HG03066 (cell line): ENCODE results near the gene OR51B2.

Experiments used
- ATAC-seq: cut with Tn5 transposase; IDR thresholded peaks from one replicate; pipeline ENCODE4 v1.9.1; 2021; ENCODE audit warnings: low read depth; ENCODE audit not compliant: unreplicated experiment

The OR51B2 gene

DNA sequence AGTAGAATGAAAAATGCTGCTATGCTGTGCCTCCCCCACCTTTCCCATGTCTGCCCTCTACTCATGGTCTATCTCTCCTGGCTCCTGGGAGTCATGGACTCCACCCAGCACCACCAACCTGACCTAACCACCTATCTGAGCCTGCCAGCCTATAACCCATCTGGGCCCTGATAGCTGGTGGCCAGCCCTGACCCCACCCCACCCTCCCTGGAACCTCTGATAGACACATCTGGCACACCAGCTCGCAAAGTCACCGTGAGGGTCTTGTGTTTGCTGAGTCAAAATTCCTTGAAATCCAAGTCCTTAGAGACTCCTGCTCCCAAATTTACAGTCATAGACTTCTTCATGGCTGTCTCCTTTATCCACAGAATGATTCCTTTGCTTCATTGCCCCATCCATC lies 39.5 kb downstream of the OR51B2 start:
- no peak for ATAC-seq

DNA sequence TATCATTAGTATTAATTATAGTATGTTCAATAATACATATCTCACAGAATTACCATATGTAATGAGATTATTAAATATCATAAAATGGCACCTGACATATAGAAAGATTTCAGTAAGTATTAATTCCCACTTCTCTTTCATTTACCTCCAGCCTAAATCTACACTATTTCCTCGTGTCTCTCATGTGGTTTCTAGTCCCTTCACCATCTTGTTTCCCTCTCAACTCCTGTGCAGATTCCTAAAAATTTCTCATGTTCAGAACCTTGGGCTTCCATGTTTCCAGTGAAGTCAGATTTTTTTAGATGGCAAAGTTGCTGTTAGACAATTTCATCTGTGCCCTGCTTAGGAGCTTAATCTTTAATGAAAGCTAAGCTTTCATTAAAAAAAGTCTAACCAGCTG lies 40.2 kb downstream of the OR51B2 start:
- no peak for ATAC-seq

DNA sequence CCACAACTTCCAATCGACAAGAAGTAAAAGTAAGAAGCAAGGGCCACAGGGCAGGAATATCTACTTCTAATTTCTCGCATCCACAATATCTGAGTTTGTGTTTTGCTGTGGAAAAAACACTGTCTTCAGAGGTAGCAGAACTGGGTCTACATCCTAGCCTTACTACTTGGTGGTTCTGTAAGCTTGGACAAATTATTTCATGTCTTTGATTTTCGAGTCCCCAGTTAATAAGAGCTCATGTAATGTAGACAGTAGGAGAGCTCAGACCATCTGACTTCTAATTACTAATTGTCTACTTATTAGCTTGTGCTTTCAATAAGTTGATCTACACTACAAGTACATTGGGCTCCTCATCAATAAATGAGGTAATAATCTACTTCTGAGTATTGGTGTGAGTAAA lies 41.0 kb downstream of the OR51B2 start:
- no peak for ATAC-seq

DNA sequence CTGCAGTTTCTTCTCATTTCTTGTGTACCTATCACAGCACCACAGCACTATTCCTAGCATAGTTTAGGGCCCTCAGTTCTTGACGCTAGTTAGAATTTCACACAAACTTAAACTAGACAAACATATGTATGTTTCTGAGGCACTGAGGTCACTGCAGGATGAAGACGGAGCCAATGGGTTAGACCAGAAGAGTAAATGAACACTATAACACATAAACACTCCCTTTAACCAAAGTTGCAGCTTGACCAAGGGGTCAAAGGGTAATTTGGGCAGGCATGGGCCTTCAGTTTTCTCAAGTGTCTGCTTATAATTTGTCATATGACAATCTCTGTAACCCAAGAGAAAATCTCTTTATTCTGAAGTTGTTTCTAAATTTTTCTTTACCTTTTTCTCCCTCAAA lies 41.5 kb downstream of the OR51B2 start:
- ATAC-seq, result no peak

DNA sequence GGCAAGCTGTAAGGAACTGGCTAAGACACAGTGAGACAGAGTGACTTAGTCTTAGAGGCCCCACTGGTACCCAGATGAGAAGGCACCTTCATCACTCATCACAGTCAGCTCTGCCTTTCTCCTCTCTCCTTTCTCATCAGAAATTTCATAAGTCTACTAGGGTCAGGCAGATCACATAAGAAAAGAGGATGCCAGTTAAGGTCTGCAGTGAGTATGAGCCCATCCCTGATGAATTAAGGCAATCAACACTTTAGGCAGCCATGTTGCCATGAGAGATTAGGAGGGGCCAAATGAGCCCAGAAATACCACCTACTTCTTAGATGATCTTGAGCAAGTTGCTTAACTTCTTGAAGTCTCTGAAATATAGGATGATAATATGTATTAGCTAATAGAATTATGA lies 42.5 kb downstream of the OR51B2 start:
- ATAC-seq, result no peak

DNA sequence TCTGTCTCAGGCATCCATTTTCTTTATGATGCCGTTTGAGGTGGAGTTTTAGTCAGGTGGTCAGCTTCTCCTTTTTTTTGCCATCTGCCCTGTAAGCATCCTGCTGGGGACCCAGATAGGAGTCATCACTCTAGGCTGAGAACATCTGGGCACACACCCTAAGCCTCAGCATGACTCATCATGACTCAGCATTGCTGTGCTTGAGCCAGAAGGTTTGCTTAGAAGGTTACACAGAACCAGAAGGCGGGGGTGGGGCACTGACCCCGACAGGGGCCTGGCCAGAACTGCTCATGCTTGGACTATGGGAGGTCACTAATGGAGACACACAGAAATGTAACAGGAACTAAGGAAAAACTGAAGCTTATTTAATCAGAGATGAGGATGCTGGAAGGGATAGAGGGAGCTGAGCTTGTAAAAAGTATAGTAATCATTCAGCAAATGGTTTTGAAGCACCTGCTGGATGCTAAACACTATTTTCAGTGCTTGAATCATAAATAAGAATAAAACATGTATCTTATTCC lies 43.5 kb downstream of the OR51B2 start:
- ATAC-seq, result peak; percentile 92

DNA sequence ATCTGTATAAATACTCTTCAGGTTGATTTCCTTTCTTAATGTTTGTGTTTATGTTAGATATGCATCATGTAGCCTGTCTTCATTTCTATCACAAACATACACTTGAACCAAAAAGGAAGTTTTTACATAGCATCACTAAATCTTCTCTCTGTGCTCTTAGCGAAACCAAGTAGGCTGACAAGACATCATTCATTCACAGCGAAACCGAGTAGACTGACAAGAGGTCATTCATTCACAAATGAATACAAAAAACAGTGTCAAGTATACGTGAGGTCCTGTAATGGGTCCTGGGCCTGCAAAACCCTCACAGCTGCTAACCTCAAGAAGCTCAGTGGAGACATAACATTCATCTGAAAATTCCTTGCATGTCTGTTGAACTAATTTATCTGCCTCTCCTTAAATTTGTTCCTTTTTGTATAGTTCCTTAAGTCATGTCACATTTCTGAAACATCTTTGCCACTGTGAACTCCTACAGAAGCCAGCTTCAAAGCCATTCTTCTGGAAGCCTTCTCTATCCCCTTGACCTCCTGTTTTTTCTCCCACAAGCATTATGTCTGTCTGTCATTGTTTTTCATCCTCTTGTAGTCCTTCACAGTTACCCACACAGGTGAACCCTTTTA lies 44.5 kb downstream of the OR51B2 start:
- no peak for ATAC-seq

DNA sequence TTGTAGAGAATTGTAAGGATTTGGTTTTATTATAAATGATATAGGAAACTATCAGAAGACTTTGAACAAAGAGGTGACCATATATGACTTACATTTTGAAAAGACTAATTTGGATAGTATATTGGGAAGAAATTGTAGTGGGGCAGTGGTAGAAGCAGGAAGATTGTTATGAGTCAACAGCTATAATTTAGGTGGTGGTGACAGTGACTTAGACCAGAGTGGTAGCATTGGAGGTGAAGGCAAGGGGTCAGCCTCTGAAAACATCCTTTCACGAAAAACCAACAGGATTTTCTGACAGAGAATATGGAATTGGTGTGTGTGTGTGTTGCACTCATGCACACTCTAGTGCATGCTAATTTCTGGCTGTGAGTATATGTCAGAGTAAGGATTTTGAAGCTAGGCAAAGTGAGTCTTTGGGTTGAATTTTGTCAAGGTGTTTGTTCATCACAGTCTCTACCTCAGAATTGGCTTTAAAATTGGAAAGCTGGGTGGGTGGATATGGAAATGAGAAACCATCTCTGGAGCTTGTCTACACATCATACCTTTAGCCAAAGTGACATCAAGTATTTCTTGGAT lies 46.2 kb downstream of the OR51B2 start:
- ATAC-seq, result no peak

DNA sequence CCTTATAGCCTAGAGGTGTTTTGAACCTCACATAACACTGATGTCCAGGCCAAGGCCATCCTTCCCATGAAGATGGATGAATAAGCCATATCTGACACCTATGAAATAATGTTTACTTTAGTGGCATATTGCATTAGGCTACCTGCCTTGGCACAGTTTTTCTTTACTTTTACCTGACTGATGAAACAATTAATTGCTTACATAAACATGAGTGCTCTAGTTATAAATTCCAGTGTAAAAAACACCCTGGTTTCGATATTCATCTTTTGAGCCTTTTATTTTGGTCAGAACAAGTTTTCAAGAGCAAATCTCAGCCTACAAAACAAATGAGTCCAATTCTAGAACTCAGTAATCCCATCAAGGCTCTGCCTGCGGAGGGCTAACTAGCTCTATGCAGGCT lies 47.4 kb downstream of the OR51B2 start:
- ATAC-seq, result no peak

DNA sequence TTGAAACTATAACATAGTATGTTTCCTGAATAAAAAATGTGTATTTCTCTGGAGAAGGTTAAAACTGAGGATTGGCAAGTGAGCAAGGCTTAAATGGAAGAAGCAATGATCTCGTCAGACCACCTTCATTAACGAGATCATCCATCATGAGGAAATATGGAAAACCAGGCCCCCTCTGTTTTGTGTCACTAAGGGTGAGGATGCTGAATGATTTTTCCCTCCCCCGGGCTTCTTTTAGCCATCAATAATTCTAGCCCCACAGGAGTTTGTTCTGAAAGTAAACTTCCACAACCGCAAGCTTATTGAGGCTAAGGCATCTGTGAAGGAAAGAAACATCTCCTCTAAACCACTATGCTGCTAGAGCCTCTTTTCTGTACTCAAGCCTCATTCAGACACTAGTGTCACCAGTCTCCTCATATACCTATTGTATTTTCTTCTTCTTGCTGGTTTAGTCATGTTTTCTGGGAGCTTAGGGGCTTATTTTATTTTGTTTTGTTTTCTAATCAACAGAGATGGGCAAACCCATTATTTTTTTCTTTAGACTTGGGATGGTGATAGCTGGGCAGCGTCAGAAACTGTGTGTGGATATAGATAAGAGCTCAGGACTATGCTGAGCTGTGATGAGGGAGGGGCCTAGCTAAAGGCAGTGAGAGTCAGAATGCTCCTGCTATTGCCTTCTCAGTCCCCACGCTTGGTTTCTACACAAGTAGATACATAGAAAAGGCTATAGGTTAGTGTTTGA lies 48.6 kb downstream of the OR51B2 start:
- ATAC-seq, result no peak

DNA sequence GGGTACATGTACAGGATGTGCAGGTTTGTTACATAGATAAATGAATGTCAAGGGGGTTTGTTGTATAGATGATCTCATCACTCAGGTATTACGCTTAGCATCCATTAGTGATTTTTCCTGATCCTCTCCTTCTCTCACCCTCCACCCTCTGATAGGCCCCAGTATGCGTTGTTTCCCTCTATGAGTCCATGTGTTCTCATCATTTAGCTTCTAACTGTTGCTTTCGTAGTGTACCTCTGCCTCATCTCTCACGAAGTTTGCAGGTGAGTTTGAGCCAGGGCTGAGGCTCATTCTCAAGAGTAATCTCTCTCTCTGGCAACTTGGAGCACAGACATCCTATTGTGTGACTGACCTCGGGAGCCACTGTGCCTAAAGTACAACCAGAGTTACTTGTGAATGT lies 49.7 kb downstream of the OR51B2 start:
- ATAC-seq, result no peak
